Measurements from ENCODE around the gene CTTNBP2. TPM values are rescaled to one million over a fixed set of nuclear protein-coding genes. Genes with fewer than 3 reads are reported as not detected.

CTTNBP2 gene
- total and polyA plus RNA-seq, 2 experiments from 2014 or later, result 7.9 to 14.5 TPM

GRCh38 chr7:117750612-117751563 is 122.4 kb downstream of the CTTNBP2 start:
- no peaks in the 10 kb centered on the region for H3K27me3 ChIP-seq
- no peaks in the 10 kb centered on the region for H3K79me2 ChIP-seq
- H4K20me1 ChIP-seq (ENCODE audit: insufficient read depth, poor library complexity, severe bottlenecking), result no peaks in the 10 kb centered on the region
- DNase-seq (ENCODE audit: low spot score), result peak; percentile 54
- no peaks in the 10 kb centered on the region for H3K36me3 ChIP-seq (replicated peaks; ENCODE audit: insufficient read depth, low read depth)
- H3K4me1 ChIP-seq (ENCODE audit: insufficient read depth), result no peaks in the 10 kb centered on the region
- no peaks in the 10 kb centered on the region for H3K9me2 ChIP-seq (replicated peaks; ENCODE audit: insufficient read depth)
- H3K27ac ChIP-seq, result no peak overlapping the region
- WGBS (ENCODE audit: low lambda C conversion rate, missing lambda C conversion rate), result 62% methylated on average over 8 of the region's 8 CpGs
- H3K4me3 ChIP-seq, result no peak overlapping the region
- H3K9me3 ChIP-seq (ENCODE audit: low read depth), result no peaks in the 10 kb centered on the region
- H3K4me2 ChIP-seq, result no peak overlapping the region
- no peak overlapping the region for H2AFZ ChIP-seq
- TF ChIP-seq CTCF (IDR thresholded peaks at IDR 0.05; ENCODE audit: poor library complexity) (peak; percentile 68), EZH2 (IDR thresholded peaks at IDR 0.05; ENCODE audit: borderline replicate concordance) (no peak), EZH2phosphoT487 (IDR thresholded peaks at IDR 0.05; ENCODE audit: low read depth, severe bottlenecking, unreplicated experiment) (no peak)

GRCh38 chr7:117741962-117742361 is 131.3 kb downstream of the CTTNBP2 start:
- Histone ChIP-seq H3K9me2 (replicated peaks; ENCODE audit: insufficient read depth) (no peaks in the 10 kb centered on the region), H3K27ac (no peak overlapping the region), H3K4me1 (ENCODE audit: insufficient read depth) (no peaks in the 10 kb centered on the region), H2AFZ (no peak overlapping the region), H3K27me3 (no peaks in the 10 kb centered on the region), H3K4me2 (no peak overlapping the region), H4K20me1 (ENCODE audit: insufficient read depth, poor library complexity, severe bottlenecking) (no peaks in the 10 kb centered on the region), H3K36me3 (replicated peaks; ENCODE audit: insufficient read depth, low read depth) (no peaks in the 10 kb centered on the region), H3K4me3 (no peak overlapping the region), H3K79me2 (no peaks in the 10 kb centered on the region), H3K9me3 (ENCODE audit: low read depth) (no peaks in the 10 kb centered on the region)
- TF ChIP-seq EZH2 (IDR thresholded peaks at IDR 0.05; ENCODE audit: borderline replicate concordance) (no peak), CTCF (IDR thresholded peaks at IDR 0.05; ENCODE audit: poor library complexity) (no peak), EZH2phosphoT487 (IDR thresholded peaks at IDR 0.05; ENCODE audit: low read depth, severe bottlenecking, unreplicated experiment) (no peak)
- WGBS (ENCODE audit: low lambda C conversion rate, missing lambda C conversion rate), result 91% methylated on average over 4 of the region's 4 CpGs
- no peak for DNase-seq (ENCODE audit: low spot score)

- Histone ChIP-seq H3K9me2 (replicated peaks; ENCODE audit: insufficient read depth) (no peaks in the 10 kb centered on the region), H4K20me1 (ENCODE audit: insufficient read depth, poor library complexity, severe bottlenecking) (no peaks in the 10 kb centered on the region), H3K9me3 (ENCODE audit: low read depth) (no peaks in the 10 kb centered on the region), H3K36me3 (replicated peaks; ENCODE audit: insufficient read depth, low read depth) (no peaks in the 10 kb centered on the region), H3K79me2 (no peaks in the 10 kb centered on the region), H3K27ac (no peak overlapping the region), H3K27me3 (no peaks in the 10 kb centered on the region), H2AFZ (no peak overlapping the region), H3K4me3 (no peak overlapping the region), H3K4me2 (no peak overlapping the region), H3K4me1 (ENCODE audit: insufficient read depth) (no peaks in the 10 kb centered on the region)
- no peak for DNase-seq (ENCODE audit: low spot score)
- TF ChIP-seq CTCF (IDR thresholded peaks at IDR 0.05; ENCODE audit: poor library complexity) (no peak), EZH2phosphoT487 (IDR thresholded peaks at IDR 0.05; ENCODE audit: low read depth, severe bottlenecking, unreplicated experiment) (no peak), EZH2 (IDR thresholded peaks at IDR 0.05; ENCODE audit: borderline replicate concordance) (no peak)
- WGBS (ENCODE audit: low lambda C conversion rate, missing lambda C conversion rate), result 76% methylated on average over 4 of the region's 4 CpGs
Measured at GRCh38 chr7:117739085-117739484, 134.2 kb downstream of the CTTNBP2 start.
